ENCODE measurements around the gene ATP8B3.

ATP8B3 gene

GRCh38 chr19:1736280-1736679 lies 75.8 kb downstream of the ATP8B3 start:
- no peak for DNase-seq

GRCh38 chr19:1734321-1734966 lies 77.6 kb downstream of the ATP8B3 start:
- no peak for DNase-seq
